Fibroblast of skin of back (primary cell): ENCODE results near the gene GRK7.
A peak's percentile ranks its signal among the peaks of the same experiment; 100 is the strongest.
"Not testable (repeated sequence)": the region's sequence is repeated elsewhere in the genome, so short reads cannot be mapped to it uniquely, and the experiment has no call there.

Experiments
- DNase-seq: peaks from one replicate; pipeline ENCODE4 v3.0.0-alpha.2; 2013

The GRK7 gene

DNA sequence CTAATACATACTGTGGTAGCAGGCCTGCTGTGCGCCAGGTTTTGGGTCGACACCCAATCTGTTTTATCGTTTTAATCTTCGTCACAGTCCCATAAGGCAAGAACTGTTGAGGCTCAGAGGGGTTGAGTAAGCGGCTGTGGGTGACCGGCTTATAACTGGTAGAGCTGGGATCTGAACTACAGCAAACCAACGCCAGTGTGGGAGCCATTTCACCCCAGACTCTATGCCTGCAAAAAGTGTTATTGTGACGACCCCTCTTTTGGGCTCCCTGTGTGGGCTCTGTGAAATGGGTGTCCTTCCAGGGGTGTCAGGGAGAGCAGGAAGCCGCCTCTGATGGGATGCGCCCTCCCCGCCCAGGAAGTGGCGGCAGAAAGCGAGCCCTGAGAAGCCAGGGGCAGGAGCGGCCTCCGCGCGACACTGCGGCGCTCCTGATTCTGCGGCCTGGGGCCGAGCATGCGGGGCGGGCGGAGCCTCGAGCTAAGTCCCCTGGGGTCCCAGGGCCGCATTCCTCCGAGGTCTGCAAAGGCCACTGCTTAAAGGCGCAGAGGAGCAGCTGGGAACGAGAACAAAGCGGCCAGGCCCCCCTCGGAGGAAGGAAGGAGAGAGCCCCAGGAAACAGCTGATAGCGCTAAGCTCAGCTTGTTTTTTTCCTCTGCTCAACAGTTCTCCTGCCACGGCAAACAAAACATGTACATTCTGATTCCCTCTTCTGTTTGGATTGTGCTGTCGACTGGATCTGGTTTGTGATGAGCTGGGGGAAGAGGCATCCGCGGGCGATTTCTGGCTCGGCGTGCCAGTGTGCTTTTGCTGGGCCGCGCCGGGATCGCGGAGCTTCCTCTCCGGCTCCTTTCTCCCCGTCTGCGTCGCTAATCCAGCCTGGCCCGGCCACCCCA is 33.9 kb downstream of the GRK7 start:
- peak; percentile 74 for DNase-seq

DNA sequence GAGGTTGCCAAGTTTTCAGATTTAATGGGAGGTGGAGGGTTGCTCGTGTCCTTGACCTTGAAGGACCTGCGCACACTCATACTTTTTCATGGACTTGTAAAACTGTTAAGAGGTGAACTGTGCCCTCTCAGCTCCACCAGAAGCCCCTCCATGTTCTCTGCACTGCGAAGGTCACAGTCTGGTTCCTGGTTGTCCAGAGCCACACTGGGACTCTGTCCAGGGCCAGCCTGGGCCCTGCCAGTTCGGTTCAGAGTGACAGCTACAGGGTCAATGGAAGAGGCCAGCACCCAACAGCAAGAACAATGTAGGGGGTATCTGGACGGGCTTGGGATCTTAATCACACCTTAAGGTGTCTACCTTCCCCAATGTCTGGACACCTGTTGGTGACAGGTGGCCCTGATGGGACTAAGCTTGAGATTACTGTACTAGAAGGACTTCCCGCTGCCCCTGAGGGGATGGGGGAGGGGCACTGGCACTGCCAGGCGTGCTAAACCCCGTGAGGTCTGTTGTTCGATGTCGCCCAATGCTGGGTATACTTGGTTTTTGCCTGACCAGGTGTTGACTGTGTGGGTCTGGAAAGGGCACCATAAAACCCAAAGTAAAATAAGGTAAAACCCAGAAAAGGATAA is 34.7 kb downstream of the GRK7 start:
- no peak for DNase-seq

DNA sequence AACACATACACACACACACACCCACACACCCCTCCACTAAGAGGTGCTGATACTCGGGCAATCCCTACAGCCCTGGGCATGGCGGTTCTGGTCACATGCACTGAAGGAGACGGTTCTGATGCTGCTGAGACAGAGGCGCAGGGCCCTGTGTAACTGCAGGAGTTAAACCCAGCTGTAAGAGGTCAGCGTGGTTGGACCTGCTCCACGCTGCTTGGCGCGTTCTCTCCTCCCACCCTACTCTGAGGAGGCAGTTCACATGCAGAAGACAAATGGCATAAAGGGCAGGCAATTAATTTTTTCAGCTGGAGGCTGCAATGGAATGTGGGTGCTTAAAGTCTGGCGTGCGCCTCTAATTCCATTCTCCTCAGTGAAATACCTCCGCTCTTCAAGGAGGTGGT is 35.2 kb downstream of the GRK7 start:
- DNase-seq = no peak

DNA sequence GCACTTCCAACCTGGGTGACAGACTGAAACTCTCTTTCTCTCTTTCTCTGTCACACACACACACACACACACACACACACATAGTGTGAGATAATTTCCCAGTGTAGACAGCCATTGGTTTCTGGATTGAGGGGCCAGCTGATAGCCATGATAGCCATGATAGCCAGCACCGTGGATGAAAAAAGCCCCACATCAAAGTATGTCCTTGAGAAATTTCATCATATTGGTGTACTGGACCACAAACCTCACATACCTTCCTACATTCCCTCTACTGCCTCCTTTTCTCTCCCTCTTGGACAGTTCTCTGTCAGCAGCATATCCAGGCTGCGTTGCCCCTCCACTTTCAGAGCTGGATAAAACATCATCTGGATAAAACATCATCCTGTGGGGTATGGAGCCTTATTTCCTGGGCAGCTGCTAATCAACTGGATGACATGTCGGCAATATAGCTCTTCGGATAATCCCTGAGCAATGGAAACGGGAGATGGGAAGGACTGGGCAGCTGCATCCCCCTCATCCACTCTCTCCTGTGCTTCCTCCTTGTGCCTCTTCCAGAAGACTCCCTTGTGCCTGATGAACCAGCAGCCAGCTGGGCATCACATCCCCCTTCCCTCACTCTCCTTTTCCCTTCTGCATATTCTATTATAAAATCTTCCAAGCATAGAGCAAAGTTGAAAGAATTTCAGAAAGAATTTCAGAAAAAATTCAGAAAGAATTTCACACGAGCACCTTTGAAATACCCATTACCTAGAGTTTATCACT is 39.3 kb downstream of the GRK7 start:
- DNase-seq = no peak

DNA sequence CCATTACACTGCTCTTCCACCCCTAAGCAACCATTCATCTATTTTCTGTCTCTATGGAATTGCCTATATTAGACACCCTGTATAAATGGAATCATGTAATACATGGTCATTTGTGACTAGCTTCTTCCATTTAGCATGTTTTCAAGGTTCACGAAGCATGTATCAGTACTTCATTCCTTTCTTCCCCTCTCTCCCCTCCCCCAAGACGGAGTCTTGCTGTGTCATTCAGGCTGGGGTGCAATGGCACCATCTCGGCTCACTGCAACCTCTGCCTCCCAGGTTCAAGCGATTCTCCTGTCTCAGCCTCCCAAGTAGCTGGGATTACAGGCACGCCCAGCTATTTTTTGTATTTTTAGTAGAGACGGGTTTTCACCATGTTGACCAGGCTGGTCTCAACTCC is 40.3 kb downstream of the GRK7 start:
- not testable (repeated sequence) for DNase-seq

DNA sequence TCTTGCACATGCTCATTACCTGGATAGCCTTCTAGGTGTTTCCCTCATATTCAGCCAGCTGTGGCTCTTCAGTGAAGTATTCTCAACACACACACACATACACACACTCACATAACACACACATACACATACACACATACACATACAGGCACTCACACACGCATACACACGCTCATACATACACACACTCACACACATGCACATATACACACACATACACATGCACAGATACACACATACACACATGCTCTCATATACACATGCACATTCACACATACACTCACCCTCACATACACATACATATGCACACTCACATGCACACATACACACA is 41.2 kb downstream of the GRK7 start:
- DNase-seq = no peak

DNA sequence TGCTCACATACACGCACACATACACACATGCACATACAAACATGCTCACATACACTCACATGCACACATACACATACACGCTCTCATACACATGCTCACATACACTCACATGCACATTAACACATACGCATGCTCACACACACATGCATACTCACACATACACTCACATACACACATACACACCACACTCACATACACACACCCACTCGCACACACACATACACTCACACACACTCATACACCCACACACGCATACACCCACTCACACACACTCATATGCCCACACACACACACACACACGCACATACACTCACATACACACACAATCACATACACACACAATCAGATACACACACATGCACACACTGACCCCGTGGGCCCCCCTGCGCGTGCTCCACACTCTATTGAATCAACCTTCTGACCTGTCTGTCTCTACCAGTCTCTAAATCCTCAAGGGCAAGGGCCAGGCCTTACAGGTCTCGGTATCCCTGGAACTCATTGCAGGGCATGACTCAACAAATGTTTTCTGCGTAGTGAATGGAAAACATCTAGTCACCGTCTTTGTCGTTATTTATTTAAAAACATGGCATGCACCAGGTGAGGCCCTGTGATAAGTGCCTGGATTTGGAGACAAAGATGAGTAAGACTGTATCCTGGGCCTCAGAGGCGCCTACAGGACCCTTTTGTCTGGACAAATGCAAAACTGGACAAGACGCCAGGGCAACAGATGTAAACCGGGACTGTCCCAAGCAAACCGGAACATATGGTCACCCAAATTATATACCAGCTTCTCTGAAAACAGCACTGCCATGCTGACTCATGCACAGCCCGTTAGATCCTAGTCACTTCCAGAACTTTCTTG is 41.8 kb downstream of the GRK7 start:
- DNase-seq = no peak

DNA sequence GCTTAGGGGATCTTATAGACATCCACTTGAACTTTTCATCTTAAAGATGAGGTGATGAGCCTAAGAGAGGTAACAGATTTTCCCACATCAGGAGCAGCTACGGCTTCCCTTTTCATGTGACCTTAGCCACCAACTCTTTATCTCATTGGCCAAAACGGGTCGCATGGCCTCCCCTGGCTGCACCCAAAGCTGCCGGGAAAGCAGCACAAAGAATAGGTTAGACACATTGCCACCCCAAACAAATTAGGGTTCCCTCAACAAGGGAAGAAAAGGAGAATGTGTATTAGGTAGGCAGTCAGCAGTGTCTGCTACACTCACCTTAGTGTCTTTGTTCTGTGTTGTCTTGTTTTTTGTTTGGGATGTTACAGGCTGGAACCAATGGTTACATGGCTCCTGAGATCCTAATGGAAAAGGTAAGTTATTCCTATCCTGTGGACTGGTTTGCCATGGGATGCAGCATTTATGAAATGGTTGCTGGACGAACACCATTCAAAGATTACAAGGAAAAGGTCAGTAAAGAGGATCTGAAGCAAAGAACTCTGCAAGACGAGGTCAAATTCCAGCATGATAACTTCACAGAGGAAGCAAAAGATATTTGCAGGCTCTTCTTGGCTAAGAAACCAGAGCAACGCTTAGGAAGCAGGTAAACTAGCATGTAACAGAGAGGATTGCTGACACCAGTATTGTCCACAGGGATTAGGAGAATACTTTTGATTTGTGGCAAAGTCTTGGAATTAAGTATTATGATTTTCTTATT is 44.2 kb downstream of the GRK7 start:
- DNase-seq = no peak

DNA sequence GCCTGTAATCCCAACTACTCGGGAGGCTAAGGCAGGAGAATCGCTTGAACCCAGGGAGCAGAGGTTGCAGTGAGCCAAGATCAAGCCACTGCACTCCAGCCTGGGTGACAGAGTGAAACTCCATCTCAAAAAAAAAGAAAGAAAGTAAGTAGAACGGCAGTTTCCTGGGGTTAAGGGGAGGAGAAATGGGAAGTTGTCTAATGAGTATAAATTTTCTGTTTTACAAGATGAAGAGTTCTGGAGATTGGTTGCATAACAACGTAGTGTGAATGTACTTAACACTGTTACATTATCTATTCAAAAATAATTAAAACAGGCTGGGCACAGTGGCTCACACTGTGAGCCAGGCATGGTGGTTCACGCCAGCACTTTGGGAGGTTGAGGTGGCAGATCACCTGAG is 45.4 kb downstream of the GRK7 start:
- no peak for DNase-seq

DNA sequence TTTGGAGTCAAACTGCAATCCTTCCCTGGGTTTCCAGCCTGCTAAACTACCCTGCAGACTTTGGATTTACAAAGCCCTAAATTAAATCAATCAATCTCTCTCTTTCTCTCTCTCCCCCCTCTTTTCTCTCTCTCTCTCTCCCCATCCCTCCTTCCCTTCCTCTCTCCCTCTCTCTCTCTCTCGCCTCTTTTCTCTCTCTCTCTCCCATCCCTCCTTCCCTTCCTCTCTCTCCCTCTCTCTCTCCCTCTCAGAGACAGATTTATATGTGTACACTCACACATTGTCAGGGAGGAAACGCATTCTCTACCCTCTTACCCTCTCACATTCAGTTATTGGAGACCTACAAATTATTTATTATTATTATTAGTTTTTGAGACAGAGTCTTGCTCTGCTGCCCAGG is 47.0 kb downstream of the GRK7 start:
- DNase-seq = no peak

DNA sequence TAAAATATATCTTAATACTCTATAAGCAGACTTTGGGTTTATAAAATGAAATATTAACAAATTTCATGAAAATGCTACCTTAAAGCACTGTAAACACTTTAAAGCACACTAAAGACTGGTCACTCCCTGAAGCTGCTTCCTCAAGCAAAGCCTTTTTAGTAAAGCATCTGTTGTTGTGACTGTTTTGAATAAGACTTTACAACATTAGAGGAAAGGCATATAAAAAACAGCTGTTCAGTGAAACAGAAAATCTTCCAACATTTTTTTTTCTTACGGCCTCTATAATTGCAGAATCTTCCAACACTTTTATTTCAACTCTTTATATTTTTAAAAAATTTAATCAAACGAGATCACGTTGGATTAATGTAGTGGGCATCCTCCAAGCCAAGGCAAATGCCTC is 48.1 kb downstream of the GRK7 start:
- DNase-seq = no peak

DNA sequence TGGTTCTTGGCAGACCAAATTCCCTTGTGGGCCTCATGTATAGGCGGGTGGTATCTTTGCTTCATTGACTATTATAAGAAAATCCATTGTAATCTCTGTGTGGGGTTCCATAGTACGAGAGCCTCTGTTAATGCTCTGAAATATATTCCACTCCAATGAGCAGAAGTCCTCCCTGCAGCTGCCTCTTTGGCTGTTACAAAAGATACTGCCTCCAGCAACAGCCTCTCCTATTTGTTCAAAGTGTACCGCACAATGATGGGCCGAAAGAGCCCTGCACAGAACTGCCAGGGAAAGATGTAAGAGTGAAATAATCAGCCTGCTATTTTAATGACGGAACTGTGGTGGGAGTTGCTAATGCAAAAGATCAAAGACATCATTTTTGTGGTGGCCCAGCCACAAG is 48.9 kb downstream of the GRK7 start:
- no peak for DNase-seq

DNA sequence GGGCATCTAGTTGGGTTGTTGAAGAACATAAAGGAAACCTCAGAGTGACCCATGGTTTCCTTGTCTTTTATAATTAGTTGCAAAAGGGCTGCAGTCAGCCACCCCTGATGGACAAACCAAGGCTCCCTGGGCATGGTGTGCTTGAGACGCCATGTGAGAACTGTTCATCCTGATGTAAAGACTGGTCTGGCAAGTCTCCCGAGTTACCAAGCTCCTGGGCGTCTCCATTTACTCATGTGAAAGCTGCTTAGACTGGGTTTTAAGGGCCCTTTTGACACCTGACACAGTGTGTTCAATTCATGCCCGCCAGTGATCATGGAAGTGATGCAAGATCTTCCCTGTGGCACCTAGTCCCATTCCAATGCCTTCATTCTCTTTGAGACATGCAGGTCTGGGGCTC is 49.4 kb downstream of the GRK7 start:
- no peak for DNase-seq
